Measurements from ENCODE around the gene SGTA. TPM values are rescaled to one million over a fixed set of nuclear protein-coding genes. Genes with fewer than 3 reads are reported as not detected.

Gene SGTA
- total RNA-seq, 1 experiment from 2014 or later = 109 TPM

DNA sequence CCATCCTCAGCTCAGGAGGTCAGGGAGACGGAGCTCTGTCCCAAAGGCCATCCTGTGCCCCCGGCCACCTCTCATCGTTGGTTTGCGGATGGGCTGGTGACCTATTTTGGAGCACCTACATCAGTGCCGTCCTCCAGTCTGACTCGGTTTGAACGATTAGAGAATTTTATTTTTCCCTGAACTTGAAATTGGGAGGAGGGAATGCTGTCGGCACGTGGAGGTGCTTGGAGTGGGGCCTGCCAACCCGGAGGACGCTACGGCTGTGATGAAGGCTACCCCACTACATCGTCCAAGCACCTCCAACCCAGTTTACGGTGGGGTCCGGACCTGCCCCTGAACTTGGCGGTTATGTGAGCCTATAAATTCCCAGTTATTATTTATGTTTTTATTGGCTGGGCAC is 33.6 kb upstream of the SGTA start (continued):
- TF ChIP-seq EZH2 (IDR thresholded peaks at IDR 0.05) (no peak), ZNF274 (IDR thresholded peaks at IDR 0.05; ENCODE audit: low read depth, low read length) (no peak), POLR2A (IDR thresholded peaks at IDR 0.05; ENCODE audit: borderline replicate concordance, extremely low read depth, insufficient read depth, insufficient read length) (no peak), CBX3 (IDR thresholded peaks at IDR 0.05; ENCODE audit: low read depth) (no peak), YY1 (IDR thresholded peaks at IDR 0.05; ENCODE audit: extremely low read depth, insufficient replicate concordance, low read depth, low read length) (no peak), EZH2phosphoT487 (IDR thresholded peaks at IDR 0.05; ENCODE audit: borderline replicate concordance) (no peak), FOSL1 (IDR thresholded peaks at IDR 0.05; ENCODE audit: low read depth) (no peak), SIN3A (IDR thresholded peaks at IDR 0.05; ENCODE audit: low read depth) (no peak), ZFX (IDR thresholded peaks at IDR 0.05) (no peak), SP1 (IDR thresholded peaks at IDR 0.05; ENCODE audit: low read depth) (no peak)
- TF ChIP-seq, protein P1, sequence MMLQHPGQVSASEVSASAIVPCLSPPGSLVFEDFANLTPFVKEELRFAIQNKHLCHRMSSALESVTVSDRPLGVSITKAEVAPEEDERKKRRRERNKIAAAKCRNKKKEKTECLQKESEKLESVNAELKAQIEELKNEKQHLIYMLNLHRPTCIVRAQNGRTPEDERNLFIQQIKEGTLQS (IDR thresholded peaks at IDR 0.05) = no peak
- TF ChIP-seq, protein P2, sequence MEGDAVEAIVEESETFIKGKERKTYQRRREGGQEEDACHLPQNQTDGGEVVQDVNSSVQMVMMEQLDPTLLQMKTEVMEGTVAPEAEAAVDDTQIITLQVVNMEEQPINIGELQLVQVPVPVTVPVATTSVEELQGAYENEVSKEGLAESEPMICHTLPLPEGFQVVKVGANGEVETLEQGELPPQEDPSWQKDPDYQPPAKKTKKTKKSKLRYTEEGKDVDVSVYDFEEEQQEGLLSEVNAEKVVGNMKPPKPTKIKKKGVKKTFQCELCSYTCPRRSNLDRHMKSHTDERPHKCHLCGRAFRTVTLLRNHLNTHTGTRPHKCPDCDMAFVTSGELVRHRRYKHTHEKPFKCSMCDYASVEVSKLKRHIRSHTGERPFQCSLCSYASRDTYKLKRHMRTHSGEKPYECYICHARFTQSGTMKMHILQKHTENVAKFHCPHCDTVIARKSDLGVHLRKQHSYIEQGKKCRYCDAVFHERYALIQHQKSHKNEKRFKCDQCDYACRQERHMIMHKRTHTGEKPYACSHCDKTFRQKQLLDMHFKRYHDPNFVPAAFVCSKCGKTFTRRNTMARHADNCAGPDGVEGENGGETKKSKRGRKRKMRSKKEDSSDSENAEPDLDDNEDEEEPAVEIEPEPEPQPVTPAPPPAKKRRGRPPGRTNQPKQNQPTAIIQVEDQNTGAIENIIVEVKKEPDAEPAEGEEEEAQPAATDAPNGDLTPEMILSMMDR (IDR thresholded peaks at IDR 0.05 in 2 of 3, conservative IDR thresholded peaks at IDR 0.05 in 1 of 3; ENCODE audit: borderline replicate concordance in 1 of 3, insufficient read depth in 1 of 3, low read depth in 2 of 3, low read length in 2 of 3) = no peak

DNA sequence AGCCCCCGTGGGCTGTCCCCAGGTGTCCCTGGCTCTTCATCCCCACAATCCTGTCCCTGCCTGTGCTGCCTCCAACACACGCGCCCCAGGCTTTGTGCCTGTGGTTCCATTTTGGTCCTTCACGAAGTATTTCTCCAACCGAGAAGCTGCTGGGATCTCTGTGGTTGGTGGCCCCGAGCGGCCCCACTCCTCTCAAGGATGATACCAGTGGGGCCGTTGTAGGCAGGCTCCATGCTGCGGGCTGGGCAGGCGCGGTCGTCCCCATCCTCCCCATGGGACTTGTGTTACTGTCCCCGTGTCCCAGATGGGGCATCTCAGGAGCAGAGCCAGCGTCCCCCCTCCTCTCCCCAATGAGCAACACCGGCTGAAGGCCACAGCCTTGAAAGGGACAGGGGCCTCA is 32.9 kb upstream of the SGTA start:
- no peak overlapping the region for H3K9ac ChIP-seq (ENCODE audit: low read length)
- peaks cover 2 to 3% of the 10 kb centered on the region in 2 experiments; a peak in 3 of 4 replicates for H3K36me3 ChIP-seq (ENCODE audit: control insufficient read depth in 1 of 2, insufficient read depth in 2 of 2, low read length in 2 of 2)
- POLR2A ChIA-PET = no interaction called here
- ATAC-seq = no peak
- H3K27ac ChIP-seq (ENCODE audit: low read depth, low read length) = no peak overlapping the region
- RAD21 ChIA-PET (ENCODE audit: low non-redundant PET in 1 of 2, low total read pairs in 2 of 2, uncharacterized antibody in 2 of 2, unreplicated experiment in 2 of 2) = no interaction called here
- no peak for DNase-seq (ENCODE audit: low read depth, low spot score)
- no peak overlapping the region for H3K4me3 ChIP-seq (replicated peaks in 1 of 2; ENCODE audit: low read depth in 1 of 2, low read length in 2 of 2)
- H3K4me2 ChIP-seq (ENCODE audit: low read length) = no peak overlapping the region
- H4K20me1 ChIP-seq (ENCODE audit: insufficient read depth) = no peaks in the 10 kb centered on the region
- H3K9me2 ChIP-seq (ENCODE audit: insufficient read depth) = no peaks in the 10 kb centered on the region
- H3K4me1 ChIP-seq (ENCODE audit: control insufficient read depth in 1 of 2, insufficient read depth in 2 of 2, low read length in 2 of 2) = peaks cover 6 to 18% of the 10 kb centered on the region in 2 experiments
- CTCF ChIA-PET = no interaction called here
- TF ChIP-seq ELF1 (IDR thresholded peaks at IDR 0.05; ENCODE audit: borderline replicate concordance, low read depth) = no peak
- no peak for TF ChIP-seq POLR2AphosphoS5 (IDR thresholded peaks at IDR 0.05; ENCODE audit: low read depth, low read length)
- TF ChIP-seq TCF7L2 (IDR thresholded peaks at IDR 0.05; ENCODE audit: borderline replicate concordance, extremely low read depth, insufficient read depth, insufficient read length) = no peak
- no peak for TF ChIP-seq CBX3 (IDR thresholded peaks at IDR 0.05; ENCODE audit: low read depth)
- intact Hi-C loops (cut with micrococcal nuclease) = no loop called here
- 0 out of 2 replicates have a peak, but pooled peaks cover 4% of the 10 kb centered on the region for H3K79me2 ChIP-seq (ENCODE audit: insufficient read depth, low read length)
- BruUV-seq (replicated peaks) = no TSS peak
- H3K27me3 ChIP-seq (ENCODE audit: insufficient read depth, low read length) = no peaks in the 10 kb centered on the region
- no peak overlapping the region for H2AFZ ChIP-seq (ENCODE audit: low read depth, low read length, poor library complexity, severe bottlenecking)
- H3K9me3 ChIP-seq (ENCODE audit: control insufficient read depth in 1 of 2, insufficient read depth in 1 of 2, low read depth in 1 of 2, low read length in 2 of 2) = no peaks in the 10 kb centered on the region

Measured in HCT116 (cell line).